Fibroblast of lung (primary cell): ENCODE results near the gene PSMD9. TPM values are rescaled to one million over a fixed set of nuclear protein-coding genes. Genes with fewer than 3 reads are reported as not detected.

ENCODE experiments used
- DNase-seq, 2 donors: peaks; one replicate each; pipeline versions ENCODE4 v3.0.0 to v3.0.0-alpha.2; 2010; ENCODE audit warnings: low read depth in 2 of 2
- H2AFZ ChIP-seq: 2 replicates; pipeline ENCODE4 v1.5.1; 2012; ENCODE audit warnings: low read length, control low read depth, inconsistent platforms
- H3K27ac ChIP-seq: 2 replicates; pipeline ENCODE4 v1.5.1; 2011; ENCODE audit warnings: low read length, control low read depth; ENCODE audit not compliant: insufficient read depth
- H3K27me3 ChIP-seq: 2 replicates; pipeline ENCODE4 v1.5.1; 2011; ENCODE audit warnings: mild to moderate bottlenecking, low read length; ENCODE audit not compliant: control insufficient read depth, insufficient read depth
- H3K36me3 ChIP-seq: 2 replicates; pipeline ENCODE4 v1.5.1; 2011; ENCODE audit warnings: low read length; ENCODE audit not compliant: control insufficient read depth, insufficient read depth
- H3K4me1 ChIP-seq: 2 replicates; pipeline ENCODE4 v1.5.1; 2011; ENCODE audit warnings: low read length; ENCODE audit not compliant: control insufficient read depth, insufficient read depth; ENCODE audit errors: extremely low read depth
- H3K4me2 ChIP-seq: 2 replicates; pipeline ENCODE4 v1.5.1; 2011; ENCODE audit warnings: low read length, control low read depth; ENCODE audit not compliant: insufficient read depth; ENCODE audit errors: extremely low read depth
- H3K4me3 ChIP-seq, 4 experiments: fragments of 200-600 bp in 1 of 4; sonication (generic) in 1 of 4; replicated peaks in 1 of 4; 2 replicates each; pipeline ENCODE4 v1.5.1; 2011 to 2016; ENCODE audit warnings: low read length in 4 of 4, low read depth in 3 of 4, mild to moderate bottlenecking in 3 of 4, control low read depth in 2 of 4, inconsistent platforms in 1 of 4, mixed read lengths in 1 of 4; ENCODE audit not compliant: insufficient read depth in 1 of 4; ENCODE audit errors: control extremely low read depth in 1 of 4
- H3K79me2 ChIP-seq: 2 replicates; pipeline ENCODE4 v1.5.1; 2012; ENCODE audit warnings: mild to moderate bottlenecking, low read length, inconsistent platforms; ENCODE audit not compliant: control insufficient read depth, insufficient read depth
- H3K9ac ChIP-seq: 2 replicates; pipeline ENCODE4 v1.5.1; 2011; ENCODE audit warnings: mild to moderate bottlenecking, low read length, control low read depth; ENCODE audit not compliant: insufficient read depth
- H3K9me3 ChIP-seq: 2 replicates; pipeline ENCODE4 v1.5.1; 2012; ENCODE audit warnings: low read depth, low read length; ENCODE audit not compliant: control insufficient read depth, insufficient read depth
- H4K20me1 ChIP-seq: 2 replicates; pipeline ENCODE4 v1.5.1; 2011; ENCODE audit warnings: low read length; ENCODE audit not compliant: control insufficient read depth, insufficient read depth; ENCODE audit errors: extremely low read depth
- EZH2 ChIP-seq: IDR thresholded peaks from 2 replicates; pipeline ENCODE4 v1.5.1; 2012; ENCODE audit warnings: low read length, control low read depth, mild to moderate bottlenecking; ENCODE audit errors: missing control alignments
- polyA plus RNA-seq, 2 donors: library from polyadenylated mRNA; depleted of rRNA in 1 of 2; stranded (reverse) in 1 of 2; unstranded in 1 of 2; fragments of >200 nt; gene quantifications; 2 replicates each; pipeline ENCODE4 v1.2.1, GENCODE V29; 2011 to 2012; ENCODE audit warnings: missing spikeins in 1 of 2
- total RNA-seq: library from RNA; depleted of rRNA; stranded (reverse); fragments of >200 nt; gene quantifications from 2 replicates; pipeline ENCODE4 v1.2.1, GENCODE V29; 2014
- TF ChIP-seq, protein P1 (sequence below), 2 donors: IDR thresholded peaks in 1 of 2; conservative IDR thresholded peaks in 1 of 2; 1 replicate in 1 of 2; 2 replicates in 1 of 2; pipeline ENCODE4 v1.5.1; 2011 to 2012; ENCODE audit warnings: low read length in 2 of 2, control low read depth in 1 of 2, inconsistent platforms in 1 of 2, low read depth in 1 of 2, mild to moderate bottlenecking in 1 of 2

PSMD9 gene
- total and polyA plus RNA-seq, 2 donors (not counting 1 experiment from before 2014, with no cell fraction given): 73.5 to 77.7 TPM

DNA sequence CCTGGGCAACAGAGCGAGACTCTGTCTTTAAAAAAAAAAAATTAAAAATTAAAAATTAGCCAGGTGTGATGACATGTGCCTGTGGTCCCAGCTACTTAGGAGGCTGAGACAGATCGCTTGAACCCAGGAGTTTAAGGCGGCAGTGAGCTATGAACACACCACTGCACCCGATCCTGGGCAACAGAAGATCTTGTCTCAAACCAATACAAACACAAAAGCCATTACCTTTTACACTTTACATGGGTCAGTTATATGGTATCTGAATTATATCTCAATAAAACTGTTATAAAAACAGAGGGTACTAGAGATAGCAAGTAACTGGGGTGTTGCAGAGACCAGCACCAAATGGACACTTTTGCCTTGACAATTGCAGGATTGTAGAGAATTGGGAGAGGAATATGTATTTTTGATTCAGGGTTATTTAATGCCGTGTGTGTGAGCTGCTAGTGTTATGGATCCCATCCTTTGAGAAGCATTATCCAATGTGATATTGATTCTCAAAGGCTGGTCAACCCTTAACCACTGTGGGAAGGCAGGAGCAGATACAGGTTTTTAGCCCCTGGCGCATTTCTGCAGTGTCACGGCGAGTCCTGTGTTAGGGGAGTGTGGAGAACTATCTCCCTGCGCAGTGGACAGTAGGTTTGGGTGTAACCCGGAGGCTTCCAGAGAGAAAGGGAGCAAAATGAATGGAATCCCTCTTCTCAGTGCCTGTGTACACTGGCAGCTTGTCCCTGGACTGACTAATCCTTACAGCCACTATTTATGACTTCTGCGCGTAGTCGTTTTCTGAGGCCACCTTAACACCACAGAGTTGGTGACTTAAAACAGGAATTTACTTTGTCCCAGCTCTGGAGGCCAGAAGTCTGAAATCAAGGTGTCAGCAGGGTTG, 4.3 kb downstream of the PSMD9 start:
- DNase-seq: no peak

DNA sequence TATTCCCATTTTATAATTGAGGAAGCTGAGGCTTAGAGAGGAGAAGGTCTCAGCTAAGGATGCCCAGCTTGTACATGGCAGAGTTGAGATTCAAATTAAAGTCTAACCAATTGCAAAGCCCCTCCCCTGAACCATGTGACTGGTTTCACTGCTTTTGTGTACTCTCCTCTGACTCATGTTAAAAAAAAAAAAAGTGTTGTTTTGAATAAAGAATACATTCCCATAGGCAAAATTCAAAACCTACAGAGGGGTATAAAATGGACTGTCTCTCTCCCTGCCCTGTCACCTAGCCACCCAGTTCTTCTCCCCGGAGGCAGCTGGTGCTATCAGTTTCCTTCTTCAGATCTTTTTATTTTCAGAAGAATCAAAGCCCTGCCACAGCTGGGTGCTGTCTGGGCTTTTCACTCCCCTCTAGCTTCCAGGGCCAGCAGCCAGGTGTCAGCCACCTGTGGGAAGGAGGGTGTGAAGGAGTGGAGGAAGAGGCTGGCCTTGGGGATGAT, 5.4 kb downstream of the PSMD9 start:
- Histone ChIP-seq H3K4me2 (peak overlapping the region; percentile 40), H2AFZ (no peak overlapping the region), H3K27ac (peak overlapping the region; percentile 34), H3K36me3 (peaks cover 10% of the 10 kb centered on the region), H3K4me1 (peaks cover 17% of the 10 kb centered on the region), H3K27me3 (no peaks in the 10 kb centered on the region), H3K4me3 (peak overlapping the region in 1 of 4 experiments; percentile 21), H3K9me3 (no peaks in the 10 kb centered on the region), H3K79me2 (peaks cover 59% of the 10 kb centered on the region), H4K20me1 (no peaks in the 10 kb centered on the region), H3K9ac (no peak overlapping the region)
- TF ChIP-seq, protein P1, sequence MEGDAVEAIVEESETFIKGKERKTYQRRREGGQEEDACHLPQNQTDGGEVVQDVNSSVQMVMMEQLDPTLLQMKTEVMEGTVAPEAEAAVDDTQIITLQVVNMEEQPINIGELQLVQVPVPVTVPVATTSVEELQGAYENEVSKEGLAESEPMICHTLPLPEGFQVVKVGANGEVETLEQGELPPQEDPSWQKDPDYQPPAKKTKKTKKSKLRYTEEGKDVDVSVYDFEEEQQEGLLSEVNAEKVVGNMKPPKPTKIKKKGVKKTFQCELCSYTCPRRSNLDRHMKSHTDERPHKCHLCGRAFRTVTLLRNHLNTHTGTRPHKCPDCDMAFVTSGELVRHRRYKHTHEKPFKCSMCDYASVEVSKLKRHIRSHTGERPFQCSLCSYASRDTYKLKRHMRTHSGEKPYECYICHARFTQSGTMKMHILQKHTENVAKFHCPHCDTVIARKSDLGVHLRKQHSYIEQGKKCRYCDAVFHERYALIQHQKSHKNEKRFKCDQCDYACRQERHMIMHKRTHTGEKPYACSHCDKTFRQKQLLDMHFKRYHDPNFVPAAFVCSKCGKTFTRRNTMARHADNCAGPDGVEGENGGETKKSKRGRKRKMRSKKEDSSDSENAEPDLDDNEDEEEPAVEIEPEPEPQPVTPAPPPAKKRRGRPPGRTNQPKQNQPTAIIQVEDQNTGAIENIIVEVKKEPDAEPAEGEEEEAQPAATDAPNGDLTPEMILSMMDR (conservative IDR thresholded peaks at IDR 0.05 in 1 of 2, IDR thresholded peaks at IDR 0.05 in 1 of 2; ENCODE audit: low read depth in 1 of 2, low read length in 2 of 2): no peak
- no peak for TF ChIP-seq EZH2
- peak; percentile 67 to 78 for DNase-seq

More for the DNA sequence above, 4.3 kb downstream of the PSMD9 start:
- no peaks in the 10 kb centered on the region for H4K20me1 ChIP-seq
- no peak for TF ChIP-seq EZH2
- TF ChIP-seq, protein P1 (conservative IDR thresholded peaks at IDR 0.05 in 1 of 2, IDR thresholded peaks at IDR 0.05 in 1 of 2; ENCODE audit: low read depth in 1 of 2, low read length in 2 of 2): no peak
- H3K9me3 ChIP-seq: no peaks in the 10 kb centered on the region
- no peaks in the 10 kb centered on the region for H3K27me3 ChIP-seq
- H2AFZ ChIP-seq: no peak overlapping the region
- H3K9ac ChIP-seq: no peak overlapping the region
- H3K4me3 ChIP-seq: no peak overlapping the region
- H3K4me1 ChIP-seq: peaks cover 17% of the 10 kb centered on the region
- H3K36me3 ChIP-seq: peaks cover 9% of the 10 kb centered on the region
- H3K4me2 ChIP-seq: no peak overlapping the region
- no peak overlapping the region for H3K27ac ChIP-seq
- peaks cover 59% of the 10 kb centered on the region for H3K79me2 ChIP-seq

DNA sequence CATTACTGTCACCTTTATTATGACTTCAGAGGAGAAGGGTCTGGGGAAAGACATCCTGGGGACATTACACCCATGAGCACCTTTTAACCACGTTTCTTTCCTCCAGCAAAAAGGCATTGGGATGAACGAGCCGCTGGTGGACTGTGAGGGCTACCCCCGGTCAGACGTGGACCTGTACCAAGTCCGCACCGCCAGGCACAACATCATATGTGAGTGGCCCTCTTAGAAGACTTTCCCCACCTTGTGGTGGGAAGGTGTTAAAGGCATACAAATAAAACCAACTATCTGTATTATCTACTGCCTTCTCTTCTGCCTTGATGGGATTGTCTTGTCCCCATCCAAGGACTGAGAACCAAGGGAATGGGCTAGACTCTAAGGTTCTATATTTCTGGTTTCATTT, 6.0 kb downstream of the PSMD9 start:
- no peaks in the 10 kb centered on the region for H4K20me1 ChIP-seq
- peaks cover 55% of the 10 kb centered on the region for H3K79me2 ChIP-seq
- no peaks in the 10 kb centered on the region for H3K27me3 ChIP-seq
- H3K9me3 ChIP-seq: no peaks in the 10 kb centered on the region
- no peak overlapping the region for H3K4me2 ChIP-seq
- peak; percentile 47 to 55 for DNase-seq
- H3K27ac ChIP-seq: peak overlapping the region; percentile 34
- TF ChIP-seq EZH2: no peak
- TF ChIP-seq, protein P1 (conservative IDR thresholded peaks at IDR 0.05 in 1 of 2, IDR thresholded peaks at IDR 0.05 in 1 of 2; ENCODE audit: low read depth in 1 of 2, low read length in 2 of 2): peak; percentile 9 to 27
- H3K4me1 ChIP-seq: peaks cover 17% of the 10 kb centered on the region
- H3K9ac ChIP-seq: no peak overlapping the region
- H3K36me3 ChIP-seq: peaks cover 15% of the 10 kb centered on the region
- H3K4me3 ChIP-seq: peak overlapping the region in 1 of 4 experiments; percentile 21
- no peak overlapping the region for H2AFZ ChIP-seq
